Left lung (tissue), 10 donors: ENCODE measurements around the gene TSPAN11. TPM values are rescaled to one million over a fixed set of nuclear protein-coding genes. Genes with fewer than 3 reads are reported as not detected.

Source experiments
- ATAC-seq: fragments of 200-7000 bp; cut with Tn5 transposase; one replicate; pipeline ENCODE4 v1.9.1; 2020; ENCODE audit warnings: moderate library complexity
- DNase-seq, 4 donors: peaks; one replicate each; pipeline ENCODE4 v3.0.0-alpha.2; 2013 to 2020
- H3K27ac ChIP-seq, 2 donors: fragments of 200-600 bp; sonication (generic) in 1 of 2; one replicate each; pipeline versions ENCODE4 v1.5.0 to v1.8.0; 2020 to 2021
- H3K27me3 ChIP-seq, 2 donors: fragments of 200-600 bp; sonication (generic) in 1 of 2; one replicate each; pipeline versions ENCODE4 v1.5.0 to v1.8.0; 2020 to 2021
- H3K36me3 ChIP-seq, 2 donors: fragments of 200-600 bp; sonication (generic) in 1 of 2; one replicate each; pipeline versions ENCODE4 v1.5.0 to v1.8.0; 2020 to 2021
- H3K4me1 ChIP-seq, 2 donors: fragments of 200-600 bp; one replicate each; pipeline ENCODE4 v1.8.0; 2021
- H3K4me3 ChIP-seq, 2 donors: fragments of 200-600 bp; sonication (generic) in 1 of 2; one replicate each; pipeline versions ENCODE4 v1.5.0 to v1.8.0; 2020 to 2021; ENCODE audit warnings: mild to moderate bottlenecking in 1 of 2
- H3K9me3 ChIP-seq, 2 donors: fragments of 200-600 bp; sonication (generic) in 1 of 2; one replicate each; pipeline versions ENCODE4 v1.5.0 to v1.8.0; 2020 to 2021
- CTCF ChIP-seq, 2 donors: fragments of 200-600 bp; sonication (generic) in 1 of 2; IDR thresholded peaks; one replicate each; pipeline versions ENCODE4 v1.5.0 to v1.8.0; 2021; ENCODE audit warnings: antibody characterized with exemption in 2 of 2
- intact Hi-C, 2 donors: fragments of 100-400 bp; cut with DNase I; formaldehyde crosslinking; loops; one replicate each; pipeline versions ENCODE4 v1.11.2 to v1.14.2; 2022
- polyA plus RNA-seq, 6 donors: library from polyadenylated mRNA; unstranded; fragments of 120-200 nt; gene quantifications; one replicate each; pipeline ENCODE4 v1.2.1, GENCODE V29; 2013; ENCODE audit not compliant: insufficient read length in 6 of 6
- total RNA-seq, 2 donors: library from RNA; stranded (reverse); fragmentation: NEBNext Ultra II Directional; extraction: Animal tissue kit (Norgen Biotek cat#: 25700); gene quantifications; one replicate each; pipeline ENCODE4 v1.2.1, GENCODE V29; 2021
- donor health status: DM: no; HTN: yes; CAD: no.
- donor health status: DM: no; HTN: no; CAD: no.

Gene TSPAN11
- total and polyA plus RNA-seq, 8 donors: 4.1 to 18.2 (median 14.7) TPM

GRCh38 chr12:31033146-31033545 is 106.6 kb downstream of the TSPAN11 start:
- Histone ChIP-seq H3K4me1 (no peaks in the 10 kb centered on the region), H3K9me3 (no peaks in the 10 kb centered on the region), H3K36me3 (no peaks in the 10 kb centered on the region), H3K27me3 (no peaks in the 10 kb centered on the region), H3K4me3 (no peak overlapping the region), H3K27ac (no peak overlapping the region)
- TF ChIP-seq CTCF (IDR thresholded peaks at IDR 0.05): no peak
- intact Hi-C loops: no loop called here
- DNase-seq (no peak), ATAC-seq (no peak)

GRCh38 chr12:31033681-31034080 is 107.1 kb downstream of the TSPAN11 start:
- no peaks in the 10 kb centered on the region for H3K27me3 ChIP-seq

GRCh38 chr12:31034372-31034771 is 107.8 kb downstream of the TSPAN11 start:
- no peak for TF ChIP-seq CTCF (IDR thresholded peaks at IDR 0.05)
- intact Hi-C loops: no loop called here
- Histone ChIP-seq H3K27me3 (no peaks in the 10 kb centered on the region), H3K4me3 (no peak overlapping the region), H3K4me1 (no peaks in the 10 kb centered on the region), H3K9me3 (no peaks in the 10 kb centered on the region), H3K36me3 (no peaks in the 10 kb centered on the region), H3K27ac (no peak overlapping the region)
- ATAC-seq (no peak), DNase-seq (no peak)

More at GRCh38 chr12:31033681-31034080, 107.1 kb downstream of the TSPAN11 start:
- ATAC-seq: no peak
- Histone ChIP-seq H3K36me3 (no peaks in the 10 kb centered on the region), H3K9me3 (no peaks in the 10 kb centered on the region), H3K27ac (no peak overlapping the region), H3K4me1 (no peaks in the 10 kb centered on the region), H3K4me3 (no peak overlapping the region)
- no peak for TF ChIP-seq CTCF (IDR thresholded peaks at IDR 0.05)
- DNase-seq: no peak
- intact Hi-C loops: no loop called here

GRCh38 chr12:31035226-31035625 is 108.7 kb downstream of the TSPAN11 start:
- DNase-seq (no peak), ATAC-seq (no peak)
- Histone ChIP-seq H3K27ac (no peak overlapping the region), H3K4me1 (no peaks in the 10 kb centered on the region), H3K27me3 (no peaks in the 10 kb centered on the region), H3K36me3 (no peaks in the 10 kb centered on the region), H3K9me3 (no peaks in the 10 kb centered on the region), H3K4me3 (no peak overlapping the region)
- no peak for TF ChIP-seq CTCF (IDR thresholded peaks at IDR 0.05)
- intact Hi-C loops: no loop called here

GRCh38 chr12:31035967-31036665 is 109.6 kb downstream of the TSPAN11 start:
- Histone ChIP-seq H3K27ac (no peak overlapping the region), H3K4me3 (no peak overlapping the region), H3K27me3 (no peaks in the 10 kb centered on the region), H3K36me3 (no peaks in the 10 kb centered on the region), H3K4me1 (no peaks in the 10 kb centered on the region), H3K9me3 (no peaks in the 10 kb centered on the region)
- intact Hi-C loops: no loop called here
- DNase-seq (no peak), ATAC-seq (peak; percentile 78)
- TF ChIP-seq CTCF (IDR thresholded peaks at IDR 0.05): no peak
